IPS-NIHi11 (cell line): ENCODE measurements around the gene SSTR5.
A peak's percentile ranks its signal among the peaks of the same experiment; 100 is the strongest.
"Not testable (repeated sequence)": the region's sequence is repeated elsewhere in the genome, so short reads cannot be mapped to it uniquely, and the experiment has no call there.

Source experiments
- DNase-seq: peaks from one replicate; pipeline ENCODE4 v3.0.0; 2012; ENCODE audit warnings: mixed read lengths, low spot score

Gene SSTR5

DNA sequence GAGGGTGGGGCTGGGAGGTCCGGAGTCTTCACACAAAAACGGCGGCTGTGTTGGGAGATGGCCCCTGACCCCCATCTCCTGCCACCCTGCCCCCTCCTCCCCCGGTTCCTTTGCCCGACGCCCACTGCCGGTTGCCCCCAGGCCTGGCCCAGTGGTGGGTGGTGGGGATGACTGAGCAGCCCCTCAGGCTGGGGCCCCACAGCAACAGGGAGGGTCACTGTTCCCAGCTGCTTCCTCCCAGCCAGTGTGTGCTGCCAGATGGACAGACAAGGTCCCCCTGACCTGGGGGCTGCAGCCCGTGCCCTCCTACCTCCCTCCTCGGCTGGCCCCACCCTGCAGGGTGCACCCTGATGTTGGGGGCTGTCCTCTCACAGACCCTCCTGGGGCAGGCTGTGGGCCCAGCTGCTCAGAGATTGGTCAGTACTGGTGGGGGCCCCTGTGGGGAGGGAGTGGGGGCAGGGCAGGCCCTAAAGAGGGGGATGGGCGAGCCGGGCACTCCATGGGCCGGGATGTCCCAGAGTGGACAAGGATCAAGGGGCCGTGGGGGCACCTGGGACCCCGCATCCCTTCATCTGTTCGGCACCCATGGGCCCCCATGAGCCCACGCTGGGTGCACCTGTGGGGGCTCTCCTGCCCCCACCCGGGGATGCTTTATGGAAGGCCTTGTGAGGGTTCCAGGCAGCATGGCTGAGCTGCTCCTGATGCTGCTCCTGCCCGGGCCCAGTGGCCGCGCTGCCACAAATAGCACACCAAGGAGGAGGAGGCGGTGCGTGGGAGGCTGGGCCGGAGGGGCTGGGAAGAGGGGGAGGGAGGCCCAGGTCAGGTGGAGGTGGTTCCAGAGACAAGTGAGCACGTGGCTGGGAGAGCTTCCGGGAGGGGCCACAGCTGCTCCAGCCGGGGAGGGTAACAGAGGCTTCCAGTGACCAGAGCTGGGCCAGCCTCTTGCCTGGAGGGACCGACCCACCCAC, 18.4 kb downstream of the SSTR5 start:
- no peak for DNase-seq

DNA sequence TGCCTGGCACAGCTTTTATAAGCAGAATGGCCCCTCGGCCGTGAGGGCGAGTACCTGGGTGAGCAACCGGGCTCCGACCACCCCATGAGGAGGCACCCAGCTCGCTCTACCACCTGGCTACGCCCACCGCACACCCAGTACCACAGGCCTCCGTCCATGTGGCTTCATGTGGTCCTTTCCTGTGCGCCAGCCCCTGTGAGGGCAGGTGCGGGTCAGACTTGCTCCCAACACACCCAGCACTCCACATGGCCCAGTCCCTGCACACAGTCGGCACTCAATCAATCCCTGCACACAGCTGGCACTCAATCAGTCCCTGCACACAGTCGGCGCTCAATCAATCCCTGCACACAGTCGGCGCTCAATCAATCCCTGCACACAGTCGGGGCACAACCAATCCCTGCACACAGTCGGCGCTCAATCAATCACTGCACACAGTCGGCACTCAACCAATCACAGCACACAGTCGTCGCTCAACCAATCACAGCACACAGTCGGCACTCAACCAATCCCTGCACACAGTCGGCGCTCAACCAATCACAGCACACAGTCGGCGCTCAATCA, 19.5 kb downstream of the SSTR5 start:
- DNase-seq, result no peak

GRCh38 chr16:1092685-1093283, 20.2 kb downstream of the SSTR5 start:
- not testable (repeated sequence) for DNase-seq

- DNase-seq, result peak; percentile 75
Observed at GRCh38 chr16:1093284-1094123, 21.0 kb downstream of the SSTR5 start.

GRCh38 chr16:1094124-1094479, 21.6 kb downstream of the SSTR5 start:
- DNase-seq, result no peak

DNA sequence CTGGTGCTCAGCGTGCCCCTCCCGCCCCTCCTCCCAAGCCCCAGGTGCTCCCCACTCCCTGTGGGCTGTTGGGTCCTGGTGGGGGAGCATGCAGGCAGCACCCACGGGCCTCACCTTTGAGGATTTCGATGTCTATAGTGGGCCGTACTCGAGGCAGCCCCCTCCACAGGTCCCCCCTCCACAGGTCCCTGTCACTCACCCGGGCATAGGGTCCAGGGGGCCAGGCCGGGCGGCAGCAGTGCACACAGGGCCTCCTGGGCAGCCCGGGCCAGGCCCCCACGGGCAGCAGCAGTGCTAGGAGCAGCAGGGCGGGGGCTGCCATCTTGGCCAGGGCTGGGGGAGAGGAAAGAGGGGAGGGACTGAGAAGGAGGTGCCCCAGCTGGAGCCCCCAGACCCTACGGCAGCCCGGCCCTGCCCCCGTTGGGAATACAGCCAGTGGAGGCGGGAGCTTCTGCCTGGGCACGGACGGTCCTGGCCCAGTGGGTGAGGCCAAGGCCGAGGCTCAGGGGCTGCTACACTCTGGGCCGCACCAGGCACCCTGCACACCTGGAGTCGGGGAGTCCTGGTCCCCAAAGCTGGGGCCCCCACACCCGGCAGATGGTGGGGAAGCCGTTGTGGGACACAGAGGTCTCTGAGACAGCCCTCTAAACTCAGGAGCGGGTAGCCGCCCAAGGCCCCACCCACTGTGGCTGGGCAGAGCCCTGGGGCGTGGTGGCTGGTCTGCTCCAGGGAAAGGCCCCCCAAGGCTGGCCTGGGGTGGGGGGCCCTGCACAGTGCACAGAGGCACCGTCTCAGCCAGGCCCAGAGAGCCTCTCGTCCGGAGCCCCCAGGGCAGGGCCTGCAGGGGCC, 22.3 kb downstream of the SSTR5 start:
- no peak for DNase-seq

DNA sequence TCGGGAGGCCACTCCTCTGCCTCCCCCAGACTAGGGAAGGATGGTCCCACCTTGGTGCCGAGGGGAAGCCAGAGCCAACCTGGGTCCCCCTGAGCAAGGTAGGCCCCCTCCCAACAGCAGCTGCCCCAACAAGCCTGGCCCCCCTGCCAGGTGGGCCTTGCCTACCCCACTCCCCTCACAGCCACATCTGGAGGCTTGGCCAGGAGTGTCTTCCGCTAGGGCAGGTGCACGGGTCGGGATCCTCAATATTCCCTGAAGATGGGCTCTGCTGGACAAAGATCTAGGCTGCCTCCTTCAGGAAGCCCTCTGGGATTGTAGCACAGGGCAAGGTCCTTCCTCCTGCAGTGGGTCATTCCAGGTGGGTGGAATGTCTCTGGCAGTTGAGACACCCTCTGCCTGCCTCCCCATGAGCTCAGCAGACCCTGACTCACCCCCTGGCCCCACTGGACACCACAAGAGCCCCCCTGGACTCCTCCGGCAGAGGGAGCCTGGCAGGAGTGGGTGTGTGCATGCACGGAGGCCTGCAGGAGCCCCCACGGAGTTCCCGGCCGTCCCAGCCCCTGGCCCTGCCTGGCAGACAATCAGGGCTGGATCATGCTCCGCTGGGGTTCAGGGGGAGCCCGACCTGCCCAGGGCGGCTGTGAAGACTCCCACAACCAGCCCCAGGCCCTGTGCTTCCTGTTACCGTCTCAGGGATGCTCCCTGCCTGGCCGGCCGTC, 23.1 kb downstream of the SSTR5 start:
- DNase-seq, result no peak

- DNase-seq, result no peak
Observed at GRCh38 chr16:1096169-1097082, 23.9 kb downstream of the SSTR5 start, which contains the start of gene C1QTNF8. Gene C1QTNF8, minus strand, starts transcription at chr16:1096244. Its CDS starts 1,322 bp downstream, at chr16:1094922.

DNA sequence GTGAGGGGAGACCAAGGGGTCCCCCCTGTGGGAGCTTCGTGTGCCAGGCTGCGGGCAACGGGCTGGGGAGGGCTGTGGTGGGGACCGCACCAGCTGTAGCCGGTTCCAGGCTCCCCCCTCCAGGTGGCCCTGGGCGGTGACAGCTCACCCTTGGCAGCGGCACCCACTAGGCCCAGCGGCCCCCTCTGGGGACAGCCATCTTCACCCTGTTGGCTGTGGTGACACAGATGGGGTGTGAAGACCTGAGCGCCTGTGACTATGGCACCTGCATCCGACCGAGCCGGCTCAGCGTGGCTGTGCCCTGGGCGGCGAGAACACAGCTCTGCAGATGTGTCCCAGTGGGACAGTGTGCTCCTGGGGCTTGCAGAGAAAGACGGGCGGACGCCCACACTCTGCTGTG, 24.6 kb downstream of the SSTR5 start:
- DNase-seq, result no peak

DNA sequence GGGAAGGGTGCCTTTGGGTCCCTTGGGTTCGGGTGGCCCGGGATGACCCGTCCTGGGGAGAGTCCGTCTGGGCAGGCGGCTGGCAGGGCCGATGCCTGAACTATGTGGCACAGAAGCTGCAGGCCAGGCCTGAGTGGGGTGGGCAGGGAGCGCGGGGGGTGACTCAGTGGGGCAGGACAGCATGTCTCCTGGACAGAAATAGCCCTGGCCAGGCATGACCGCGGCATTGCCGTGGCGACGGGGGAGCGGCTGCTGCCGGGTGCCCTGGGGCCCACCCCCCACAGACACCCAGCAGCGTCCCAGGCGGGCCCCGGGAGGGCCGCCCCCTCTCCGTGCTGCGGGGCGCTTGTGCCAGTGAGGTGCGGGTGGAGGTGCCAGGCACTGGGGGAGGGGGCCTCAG, 25.3 kb downstream of the SSTR5 start:
- DNase-seq, result no peak

DNA sequence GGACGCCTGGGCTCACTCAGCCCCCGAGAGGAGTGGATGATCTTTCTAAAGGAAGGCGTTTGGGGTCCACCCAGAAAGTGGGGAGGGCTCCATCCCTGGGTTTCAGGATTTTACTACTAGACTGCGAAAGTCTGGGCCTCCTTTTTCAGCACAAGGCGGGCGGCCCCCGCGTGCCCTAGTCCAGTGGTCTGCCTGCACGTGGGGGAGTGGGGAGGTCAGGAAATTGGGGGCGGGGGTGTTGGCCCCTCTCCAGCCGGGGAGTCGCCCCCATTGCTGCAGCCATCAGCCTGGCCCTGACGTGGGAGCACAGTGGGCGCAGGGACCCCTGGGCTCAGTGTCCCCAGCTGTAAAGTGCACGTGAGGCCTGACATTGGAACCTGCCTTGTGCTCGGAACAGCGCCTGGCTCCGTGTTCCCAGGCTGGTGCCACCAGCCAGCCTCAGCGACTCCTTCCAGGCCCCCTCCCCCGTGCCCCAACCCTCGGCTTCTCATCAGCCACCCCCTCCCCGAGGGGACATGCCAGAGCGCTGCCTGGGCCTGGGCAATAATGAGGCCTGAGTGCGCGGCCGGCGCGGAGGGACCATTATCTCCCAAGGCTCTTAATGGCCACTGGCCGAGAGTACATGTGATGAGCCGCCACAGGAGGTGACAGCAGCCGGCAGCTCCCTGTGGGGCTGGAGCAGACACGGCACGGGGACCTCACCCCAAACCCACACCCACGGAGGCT, 25.9 kb downstream of the SSTR5 start:
- DNase-seq, result no peak

- no peak for DNase-seq
Observed at GRCh38 chr16:1099189-1100083, 26.9 kb downstream of the SSTR5 start.

- no peak for DNase-seq
Observed at GRCh38 chr16:1100084-1100800, 27.7 kb downstream of the SSTR5 start.

DNA sequence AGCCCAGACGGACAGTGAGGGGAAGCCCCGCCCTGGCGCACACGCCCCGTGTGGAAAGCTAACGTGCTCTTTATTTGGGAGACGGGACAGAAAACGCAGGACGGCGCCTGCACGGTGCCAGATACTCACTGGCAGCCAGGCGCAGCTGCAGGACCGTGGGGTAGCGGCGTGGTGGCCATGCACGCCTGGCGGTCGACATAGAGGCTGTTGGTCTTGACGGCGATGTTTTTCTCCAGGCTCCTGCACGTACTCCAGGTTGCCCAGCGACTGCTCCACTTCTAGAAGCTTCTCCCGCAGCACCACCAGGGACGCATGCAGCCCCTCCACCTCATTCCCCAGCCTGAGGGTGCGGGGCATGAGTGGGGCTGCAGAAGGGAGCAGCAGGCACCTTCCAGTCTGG, 28.6 kb downstream of the SSTR5 start:
- DNase-seq, result no peak

GRCh38 chr16:1101573-1102332, 29.2 kb downstream of the SSTR5 start:
- DNase-seq, result no peak

GRCh38 chr16:1102333-1102700, 29.8 kb downstream of the SSTR5 start:
- no peak for DNase-seq
